Measurements from ENCODE around the gene MKLN1. TPM values are rescaled to one million over a fixed set of nuclear protein-coding genes. Genes with fewer than 3 reads are reported as not detected.
A peak's percentile ranks its signal among the peaks of the same experiment; 100 is the strongest.

Gene MKLN1
- total and polyA plus RNA-seq, 10 of the 15 experiments (the other 5 are each of a cell fraction or from before 2014, with no cell fraction given) = 13.6 to 55.8 (median 29.3) TPM

DNA sequence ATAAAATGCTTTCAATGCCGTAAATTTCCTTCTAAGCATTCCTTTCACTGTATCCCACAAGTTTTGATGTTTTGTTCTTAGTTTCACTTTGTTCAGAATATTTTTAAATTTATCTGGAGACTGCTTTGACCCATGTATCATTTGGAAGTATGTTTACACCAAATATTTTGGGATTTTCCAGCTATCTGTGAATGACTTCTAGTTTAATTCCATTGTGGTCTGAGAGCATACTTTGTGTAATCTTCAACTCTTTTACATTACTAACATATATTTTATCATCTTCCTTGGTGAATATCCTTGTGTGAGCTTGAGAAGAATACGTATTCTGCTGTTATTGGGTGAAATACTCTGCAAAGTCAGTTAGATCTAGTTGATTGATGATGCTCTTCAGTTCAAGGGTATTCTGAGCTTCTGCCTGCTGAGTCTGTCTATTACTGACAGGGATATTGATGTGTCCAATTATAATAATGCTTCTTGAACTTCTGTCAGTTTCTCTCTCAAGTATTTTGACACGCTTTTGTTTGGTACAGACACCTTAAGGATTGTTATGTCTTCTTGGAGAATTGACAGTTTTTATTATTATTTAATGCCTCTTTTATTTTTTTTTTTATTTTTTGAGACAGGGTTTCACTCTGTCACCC lies 31.6 kb downstream of the MKLN1 start:
- ATAC-seq (peak; percentile 56), FAIRE-seq (no peak), DNase-seq (ENCODE audit: low read depth, low spot score) (no peak)
- BruUV-seq (replicated peaks) = no TSS peak
- intact Hi-C loops (cut with micrococcal nuclease; ENCODE audit: unreplicated experiment) (no loop called here), in situ Hi-C loops (cut with MboI) (no loop called here)
- peaks cover 12% of the 10 kb centered on the region for H3K9me3 ChIP-seq (replicated peaks; ENCODE audit: control insufficient read depth, insufficient read depth, low read length)
- H3K36me3 ChIP-seq (ENCODE audit: control insufficient read depth in 2 of 2, insufficient read depth in 2 of 2, low read length in 1 of 2) = no peaks in the 10 kb centered on the region
- POLR2A ChIA-PET = no interaction called here
- no peaks in the 10 kb centered on the region for H4K20me1 ChIP-seq (ENCODE audit: control insufficient read depth, insufficient read depth)
- SMC1A ChIA-PET (ENCODE audit: uncharacterized antibody, unreplicated experiment) = interaction anchor here (1.1 to 1.6 kb wide), 7 partner anchors 9 to 291 kb away, joined by 3 to 4 read pairs (median 4); no protein-coding TSS in a partner anchor
- H3K4me3 ChIP-seq = no peak overlapping the region
- H3K27me3 ChIP-seq (replicated peaks in 1 of 2; ENCODE audit: control insufficient read depth in 2 of 2, insufficient read depth in 2 of 2, low read length in 1 of 2) = no peaks in the 10 kb centered on the region
- H3K79me2 ChIP-seq (ENCODE audit: control insufficient read depth, insufficient read depth, low read length) = peaks cover 79% of the 10 kb centered on the region
- H3K4me1 ChIP-seq (ENCODE audit: control insufficient read depth, insufficient read depth, low read length) = 0 out of 2 replicates have a peak, but pooled peaks cover 3% of the 10 kb centered on the region
- 97% methylated on average over 3 of the region's 3 CpGs for WGBS (ENCODE audit: insufficient coverage, insufficient replicate concordance, low lambda C conversion rate, missing lambda C conversion rate)
- no peak overlapping the region for H2AFZ ChIP-seq (ENCODE audit: control insufficient read depth, low read depth, low read length)
- no peak overlapping the region for H3K9ac ChIP-seq (ENCODE audit: control insufficient read depth, insufficient read depth, low read length)
- TF ChIP-seq IKZF2 (IDR thresholded peaks at IDR 0.05) (peak in 1 of 2 experiments; percentile 16; a peak in 1 of 4 replicates), LARP7 (IDR thresholded peaks at IDR 0.05) (no peak), FOXM1 (IDR thresholded peaks at IDR 0.05; ENCODE audit: low read depth, low read length) (no peak)
- TF ChIP-seq, protein P1, sequence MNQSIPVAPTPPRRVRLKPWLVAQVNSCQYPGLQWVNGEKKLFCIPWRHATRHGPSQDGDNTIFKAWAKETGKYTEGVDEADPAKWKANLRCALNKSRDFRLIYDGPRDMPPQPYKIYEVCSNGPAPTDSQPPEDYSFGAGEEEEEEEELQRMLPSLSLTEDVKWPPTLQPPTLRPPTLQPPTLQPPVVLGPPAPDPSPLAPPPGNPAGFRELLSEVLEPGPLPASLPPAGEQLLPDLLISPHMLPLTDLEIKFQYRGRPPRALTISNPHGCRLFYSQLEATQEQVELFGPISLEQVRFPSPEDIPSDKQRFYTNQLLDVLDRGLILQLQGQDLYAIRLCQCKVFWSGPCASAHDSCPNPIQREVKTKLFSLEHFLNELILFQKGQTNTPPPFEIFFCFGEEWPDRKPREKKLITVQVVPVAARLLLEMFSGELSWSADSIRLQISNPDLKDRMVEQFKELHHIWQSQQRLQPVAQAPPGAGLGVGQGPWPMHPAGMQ (IDR thresholded peaks at IDR 0.05; ENCODE audit: borderline replicate concordance) = no peak
- CTCF ChIA-PET = no interaction called here
- no peak overlapping the region for H3K4me2 ChIP-seq (ENCODE audit: control insufficient read depth, insufficient read depth)
- H3K27ac ChIP-seq (ENCODE audit: control insufficient read depth, insufficient read depth) = no peak overlapping the region
- RAD21 ChIA-PET (ENCODE audit: unreplicated experiment) = no interaction called here

DNA sequence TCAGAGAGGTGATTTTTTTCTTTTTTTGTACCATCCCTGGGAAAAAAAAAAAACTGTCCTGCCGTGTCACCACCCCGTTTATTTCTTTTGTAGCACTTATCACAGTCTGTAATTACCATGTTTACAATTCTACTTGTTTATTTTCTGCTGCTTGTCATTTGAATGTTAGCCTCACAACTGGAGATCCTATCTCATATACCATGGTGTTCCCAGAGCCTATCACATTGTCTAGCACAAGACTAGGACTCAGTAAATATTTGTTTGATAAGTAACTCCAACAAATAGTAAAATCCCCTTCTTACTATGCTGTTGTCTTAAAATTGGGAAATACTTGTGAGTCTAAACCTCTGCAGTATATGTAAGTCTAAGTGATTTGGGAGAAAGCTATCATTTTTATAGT lies 36.0 kb downstream of the MKLN1 start:
- H3K9ac ChIP-seq (ENCODE audit: control insufficient read depth, insufficient read depth, low read length) = no peak overlapping the region
- ChIA-PET CTCF (interaction anchor here (1.0 to 1.1 kb wide), 2 partner anchors 17 to 33 kb away, joined by 3 read pairs; no protein-coding TSS in a partner anchor), POLR2A (no interaction called here), SMC1A (ENCODE audit: uncharacterized antibody, unreplicated experiment) (interaction anchor here (1.0 kb wide), 1 partner anchor 23 kb away, joined by 3 read pairs; no protein-coding TSS in a partner anchor), RAD21 (ENCODE audit: unreplicated experiment) (interaction anchor here (0.7 kb wide), 1 partner anchor 35 kb away, joined by 4 read pairs; no protein-coding TSS in a partner anchor)
- BruUV-seq (replicated peaks) = no TSS peak
- no peaks in the 10 kb centered on the region for H3K27me3 ChIP-seq (replicated peaks in 1 of 2; ENCODE audit: control insufficient read depth in 2 of 2, insufficient read depth in 2 of 2, low read length in 1 of 2)
- in situ Hi-C loops (cut with MboI) = no loop called here
- H2AFZ ChIP-seq (ENCODE audit: control insufficient read depth, low read depth, low read length) = no peak overlapping the region
- H3K36me3 ChIP-seq (ENCODE audit: control insufficient read depth in 2 of 2, insufficient read depth in 2 of 2, low read length in 1 of 2) = no peaks in the 10 kb centered on the region
- FAIRE-seq = no peak
- 0 out of 2 replicates have a peak, but pooled peaks cover 9% of the 10 kb centered on the region for H3K4me1 ChIP-seq (ENCODE audit: control insufficient read depth, insufficient read depth, low read length)
- DNase-seq (ENCODE audit: low read depth, low spot score) = no peak
- no peak for ATAC-seq
- 98% methylated on average over 2 of the region's 2 CpGs for WGBS (ENCODE audit: insufficient coverage, insufficient replicate concordance, low lambda C conversion rate, missing lambda C conversion rate)
- H3K27ac ChIP-seq (ENCODE audit: control insufficient read depth, insufficient read depth) = no peak overlapping the region
- no peak for TF ChIP-seq LARP7 (IDR thresholded peaks at IDR 0.05)
- H3K4me3 ChIP-seq = no peak overlapping the region
- H3K9me3 ChIP-seq (replicated peaks; ENCODE audit: control insufficient read depth, insufficient read depth, low read length) = peaks cover 7% of the 10 kb centered on the region; the same call in 2 of the 3 replicates
- intact Hi-C loops (cut with micrococcal nuclease; ENCODE audit: unreplicated experiment) = no loop called here
- no peak overlapping the region for H3K4me2 ChIP-seq (ENCODE audit: control insufficient read depth, insufficient read depth)
- H4K20me1 ChIP-seq (ENCODE audit: control insufficient read depth, insufficient read depth) = no peaks in the 10 kb centered on the region
- H3K79me2 ChIP-seq (ENCODE audit: control insufficient read depth, insufficient read depth, low read length) = peaks cover 73% of the 10 kb centered on the region

Measured in GM12878 (cell line).